DND-41 (cell line): ENCODE measurements around the gene BRMS1.
"Not testable (repeated sequence)": the region's sequence is repeated elsewhere in the genome, so short reads cannot be mapped to it uniquely, and the experiment has no call there.

Source experiments
- ATAC-seq: fragments of 200-7000 bp; cut with Tn5 transposase; 3 replicates; pipeline ENCODE4 v1.9.1; 2021; ENCODE audit warnings: low read depth; ENCODE audit not compliant: insufficient read depth
- DNase-seq: peaks from one replicate; pipeline ENCODE4 v3.0.0-alpha.2; 2020
- H2AFZ ChIP-seq: 2 replicates; pipeline ENCODE4 v1.6.0; 2012; ENCODE audit warnings: low read depth, low read length
- H3K27ac ChIP-seq: 2 replicates; pipeline ENCODE4 v1.5.1; 2012; ENCODE audit warnings: low read length, inconsistent platforms
- H3K27me3 ChIP-seq: fragments of 200-600 bp; sonication (generic); 2 replicates; pipeline ENCODE4 v1.6.0; 2012; ENCODE audit warnings: low read length, mild to moderate bottlenecking, inconsistent platforms; ENCODE audit not compliant: insufficient read depth, poor library complexity
- H3K36me3 ChIP-seq: 2 replicates; pipeline ENCODE4 v1.5.1; 2012; ENCODE audit warnings: low read length, inconsistent platforms; ENCODE audit not compliant: insufficient read depth
- H3K4me1 ChIP-seq: 2 replicates; pipeline ENCODE4 v1.5.1; 2012; ENCODE audit warnings: mild to moderate bottlenecking, low read length; ENCODE audit not compliant: insufficient read depth
- H3K4me2 ChIP-seq: 2 replicates; pipeline ENCODE4 v1.6.0; 2012; ENCODE audit warnings: mild to moderate bottlenecking, moderate library complexity, low read length, inconsistent platforms; ENCODE audit not compliant: insufficient read depth
- H3K4me3 ChIP-seq, 2 experiments: fragments of 200-600 bp in 1 of 2; shearing (Covaris generic) in 1 of 2; 2 replicates each; pipeline ENCODE4 v1.5.1; 2012 to 2016; ENCODE audit warnings: inconsistent platforms in 2 of 2, low read length in 2 of 2, mild to moderate bottlenecking in 2 of 2, low read depth in 1 of 2, moderate library complexity in 1 of 2
- H3K79me2 ChIP-seq: 2 replicates; pipeline ENCODE4 v1.6.0; 2012; ENCODE audit warnings: low read length, inconsistent platforms; ENCODE audit not compliant: insufficient read depth
- H3K9ac ChIP-seq: 2 replicates; pipeline ENCODE4 v1.6.0; 2012; ENCODE audit warnings: low read depth, mild to moderate bottlenecking, inconsistent platforms, low read length, moderate library complexity
- H3K9me3 ChIP-seq: 2 replicates; pipeline ENCODE4 v1.5.1; 2012; ENCODE audit warnings: low read length, moderate library complexity, mild to moderate bottlenecking, inconsistent platforms; ENCODE audit not compliant: insufficient read depth, severe bottlenecking
- H4K20me1 ChIP-seq: 2 replicates; pipeline ENCODE4 v1.6.0; 2012; ENCODE audit warnings: low read length; ENCODE audit not compliant: insufficient read depth
- EZH2 ChIP-seq: IDR thresholded peaks from 3 replicates; pipeline ENCODE4 v1.6.1; 2012; ENCODE audit warnings: borderline replicate concordance, low read depth, mild to moderate bottlenecking, moderate library complexity, low read length, inconsistent platforms; ENCODE audit not compliant: severe bottlenecking
- TF ChIP-seq, protein P1 (sequence below): IDR thresholded peaks from 2 replicates; pipeline ENCODE4 v1.5.1; 2012; ENCODE audit warnings: borderline replicate concordance, low read length, moderate library complexity, mild to moderate bottlenecking; ENCODE audit not compliant: poor library complexity, severe bottlenecking; ENCODE audit errors: extremely low read depth

Gene BRMS1

DNA sequence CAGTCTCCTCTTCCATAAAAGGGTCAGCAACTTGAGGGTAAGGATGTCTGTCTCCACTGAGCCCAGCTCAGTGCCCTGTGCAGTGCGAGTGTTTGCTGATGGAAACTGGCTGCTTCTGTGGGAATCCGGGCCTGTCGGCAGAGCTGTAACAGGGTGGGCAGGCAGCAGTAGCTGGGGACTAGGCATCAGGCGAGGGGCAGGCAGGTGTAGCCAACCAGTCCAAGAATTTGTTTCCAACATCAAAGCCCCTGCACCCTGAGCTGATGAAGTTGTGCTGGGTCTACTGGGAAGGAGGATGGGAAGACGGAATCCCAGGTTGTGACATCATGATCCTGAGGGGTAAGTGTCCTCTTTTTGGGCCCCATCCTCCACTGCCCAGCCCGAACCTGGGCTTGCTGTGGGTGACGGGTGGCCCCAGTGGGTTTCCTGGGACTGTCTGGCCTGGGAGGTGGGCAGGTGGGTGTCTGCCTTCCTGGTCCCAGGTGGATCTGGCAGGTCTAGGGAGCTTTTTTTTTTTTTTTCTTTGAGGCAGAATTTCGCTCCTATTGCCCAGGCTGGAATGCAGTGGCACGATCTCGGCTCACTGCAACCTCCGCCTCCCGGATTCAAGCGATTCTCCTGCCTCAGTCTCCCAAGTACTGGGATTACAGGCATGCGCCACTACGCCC, 15.6 kb upstream of the BRMS1 start:
- Histone ChIP-seq H3K9me3 (no peaks in the 10 kb centered on the region), H4K20me1 (no peaks in the 10 kb centered on the region), H3K9ac (no peak overlapping the region), H3K36me3 (peaks cover 29% of the 10 kb centered on the region), H3K4me3 (no peak overlapping the region), H2AFZ (no peak overlapping the region), H3K27me3 (no peaks in the 10 kb centered on the region), H3K79me2 (no peaks in the 10 kb centered on the region), H3K4me2 (no peak overlapping the region), H3K27ac (no peak overlapping the region), H3K4me1 (no peaks in the 10 kb centered on the region)
- DNase-seq (no peak), ATAC-seq (no peak)
- TF ChIP-seq, protein P1, sequence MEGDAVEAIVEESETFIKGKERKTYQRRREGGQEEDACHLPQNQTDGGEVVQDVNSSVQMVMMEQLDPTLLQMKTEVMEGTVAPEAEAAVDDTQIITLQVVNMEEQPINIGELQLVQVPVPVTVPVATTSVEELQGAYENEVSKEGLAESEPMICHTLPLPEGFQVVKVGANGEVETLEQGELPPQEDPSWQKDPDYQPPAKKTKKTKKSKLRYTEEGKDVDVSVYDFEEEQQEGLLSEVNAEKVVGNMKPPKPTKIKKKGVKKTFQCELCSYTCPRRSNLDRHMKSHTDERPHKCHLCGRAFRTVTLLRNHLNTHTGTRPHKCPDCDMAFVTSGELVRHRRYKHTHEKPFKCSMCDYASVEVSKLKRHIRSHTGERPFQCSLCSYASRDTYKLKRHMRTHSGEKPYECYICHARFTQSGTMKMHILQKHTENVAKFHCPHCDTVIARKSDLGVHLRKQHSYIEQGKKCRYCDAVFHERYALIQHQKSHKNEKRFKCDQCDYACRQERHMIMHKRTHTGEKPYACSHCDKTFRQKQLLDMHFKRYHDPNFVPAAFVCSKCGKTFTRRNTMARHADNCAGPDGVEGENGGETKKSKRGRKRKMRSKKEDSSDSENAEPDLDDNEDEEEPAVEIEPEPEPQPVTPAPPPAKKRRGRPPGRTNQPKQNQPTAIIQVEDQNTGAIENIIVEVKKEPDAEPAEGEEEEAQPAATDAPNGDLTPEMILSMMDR = no peak
- no peak for TF ChIP-seq EZH2

GRCh38 chr11:66359662-66360087, 14.8 kb upstream of the BRMS1 start:
- H3K4me1 ChIP-seq = no peaks in the 10 kb centered on the region
- H3K4me2 ChIP-seq = no peak overlapping the region
- H2AFZ ChIP-seq = no peak overlapping the region
- H3K27me3 ChIP-seq = no peaks in the 10 kb centered on the region
- no peak for DNase-seq
- H4K20me1 ChIP-seq = no peaks in the 10 kb centered on the region
- H3K4me3 ChIP-seq = no peak overlapping the region
- no peak overlapping the region for H3K27ac ChIP-seq
- no peak overlapping the region for H3K9ac ChIP-seq
- TF ChIP-seq, protein P1 = no peak
- TF ChIP-seq EZH2 = no peak
- H3K36me3 ChIP-seq = peaks cover 29% of the 10 kb centered on the region
- no peaks in the 10 kb centered on the region for H3K79me2 ChIP-seq
- ATAC-seq = no peak
- H3K9me3 ChIP-seq = no peaks in the 10 kb centered on the region

- not testable (repeated sequence) for H2AFZ ChIP-seq, H4K20me1 ChIP-seq, H3K4me2 ChIP-seq, H3K36me3 ChIP-seq, H3K9ac ChIP-seq, H3K9me3 ChIP-seq, DNase-seq, ATAC-seq, H3K27ac ChIP-seq, H3K4me3 ChIP-seq, H3K27me3 ChIP-seq
- Histone ChIP-seq H3K79me2 (peaks cover 25% of the 10 kb centered on the region), H3K4me1 (peaks cover 31% of the 10 kb centered on the region)
Measured at GRCh38 chr11:66350560-66351235, 5.8 kb upstream of the BRMS1 start.

DNA sequence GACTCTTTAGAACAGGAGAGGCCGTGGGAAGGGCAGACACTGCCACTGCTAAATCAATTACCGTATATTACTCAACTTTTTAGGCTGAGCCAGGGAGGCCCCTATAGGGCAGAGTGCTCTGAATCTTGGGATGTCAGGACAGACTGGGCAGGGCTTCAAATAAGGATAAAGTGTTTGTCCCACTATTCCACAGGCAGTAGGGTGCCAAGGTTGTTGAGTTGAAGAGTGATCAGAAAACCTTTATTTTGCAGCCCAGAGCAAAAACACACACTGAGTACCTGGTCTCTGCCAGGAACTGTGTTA, 4.1 kb upstream of the BRMS1 start:
- Histone ChIP-seq H2AFZ (no peak overlapping the region), H3K79me2 (peaks cover 39% of the 10 kb centered on the region), H3K9ac (no peak overlapping the region; the same call in 1 of the 2 replicates), H3K4me3 (no peak overlapping the region), H3K4me2 (peak overlapping the region; percentile 72; the same call in 1 of the 2 replicates), H4K20me1 (0 out of 2 replicates have a peak, but pooled peaks cover 4% of the 10 kb centered on the region), H3K36me3 (peaks cover 7% of the 10 kb centered on the region), H3K27ac (no peak overlapping the region), H3K9me3 (no peaks in the 10 kb centered on the region), H3K4me1 (peaks cover 42% of the 10 kb centered on the region), H3K27me3 (no peaks in the 10 kb centered on the region)
- TF ChIP-seq, protein P1 = no peak
- TF ChIP-seq EZH2 = no peak
- ATAC-seq = no peak
- no peak for DNase-seq
